GM03348 (cell line): ENCODE results near the gene CRYGS.
"Not testable (repeated sequence)": the region's sequence is repeated elsewhere in the genome, so short reads cannot be mapped to it uniquely, and the experiment has no call there.

ENCODE experiments used
- DNase-seq: peaks from one replicate; pipeline ENCODE4 v3.0.0; 2012; ENCODE audit warnings: low spot score

Gene CRYGS

GRCh38 chr3:186519021-186519658 is 25.0 kb downstream of the CRYGS start:
- DNase-seq, result no peak

GRCh38 chr3:186517218-186517617 is 27.0 kb downstream of the CRYGS start:
- no peak for DNase-seq

- DNase-seq, result no peak
Measured at GRCh38 chr3:186516646-186517045, 27.5 kb downstream of the CRYGS start.

- no peak for DNase-seq
Measured at GRCh38 chr3:186515125-186515524, 29.1 kb downstream of the CRYGS start.

GRCh38 chr3:186514296-186515002 is 29.7 kb downstream of the CRYGS start:
- DNase-seq, result no peak

- no peak for DNase-seq
Measured at GRCh38 chr3:186513386-186513785, 30.8 kb downstream of the CRYGS start.

GRCh38 chr3:186512570-186513302 is 31.4 kb downstream of the CRYGS start:
- DNase-seq, result no peak

- no peak for DNase-seq
Measured at GRCh38 chr3:186511702-186512101, 32.5 kb downstream of the CRYGS start.

- no peak for DNase-seq
Measured at GRCh38 chr3:186511245-186511644, 32.9 kb downstream of the CRYGS start.

- no peak for DNase-seq
Measured at GRCh38 chr3:186510374-186511079, 33.7 kb downstream of the CRYGS start.

GRCh38 chr3:186509423-186509822 is 34.8 kb downstream of the CRYGS start:
- no peak for DNase-seq

GRCh38 chr3:186506857-186507256 is 37.3 kb downstream of the CRYGS start:
- DNase-seq, result no peak

- no peak for DNase-seq
Measured at GRCh38 chr3:186506191-186506739, 37.9 kb downstream of the CRYGS start.

- DNase-seq, result no peak
Measured at GRCh38 chr3:186502966-186503712, 41.0 kb downstream of the CRYGS start.

GRCh38 chr3:186502138-186502948 is 41.8 kb downstream of the CRYGS start:
- no peak for DNase-seq

GRCh38 chr3:186499949-186500348 is 44.2 kb downstream of the CRYGS start:
- not testable (repeated sequence) for DNase-seq

- not testable (repeated sequence) for DNase-seq
Measured at GRCh38 chr3:186498022-186498421, 46.2 kb downstream of the CRYGS start.

- DNase-seq, result no peak
Measured at GRCh38 chr3:186497608-186498007, 46.6 kb downstream of the CRYGS start.

GRCh38 chr3:186496635-186497034 is 47.5 kb downstream of the CRYGS start:
- DNase-seq, result no peak

GRCh38 chr3:186496016-186496415 is 48.2 kb downstream of the CRYGS start:
- no peak for DNase-seq
